H1 (cell line): ENCODE results near the gene SYK. TPM values are rescaled to one million over a fixed set of nuclear protein-coding genes. Genes with fewer than 3 reads are reported as not detected.

Source experiments
- CTCF ChIA-PET: fragments of 300-600 bp; sonication (Branson Sonifier 250); formaldehyde crosslinking; loops from one replicate; lab custom pipeline; 2021; ENCODE audit not compliant: partially characterized antibody; lab: Charles Lee
- POLR2A ChIA-PET: fragments of 300-600 bp; sonication (Branson Sonifier 250); formaldehyde crosslinking; loops from one replicate; lab custom pipeline; 2021; ENCODE audit warnings: inconsistent platforms; ENCODE audit not compliant: partially characterized antibody; lab: Charles Lee
- DNase-seq, 2 experiments: peaks; one replicate each; pipeline versions ENCODE4 v3.0.0 to v3.0.0-alpha.2; 2010 to 2022; ENCODE audit warnings: low spot score in 2 of 2, low read depth in 1 of 2, mixed read lengths in 1 of 2
- FAIRE-seq: peaks from 2 replicates; lab custom pipeline; 2011; peaks lifted over from hg19 to GRCh38; lab: Jason Lieb, UNC
- H2AFZ ChIP-seq: 2 replicates; pipeline ENCODE4 v1.8.1; 2012; ENCODE audit warnings: low read length, inconsistent platforms
- H2AK5ac ChIP-seq: 2 replicates; pipeline ENCODE4 v1.6.1; 2013; ENCODE audit warnings: low read depth, low read length
- H2BK120ac ChIP-seq: replicated peaks from 2 replicates; pipeline ENCODE3; 2013; ENCODE audit warnings: low read depth, low read length, inconsistent platforms
- H2BK12ac ChIP-seq: 2 replicates; pipeline ENCODE4 v1.6.1; 2013; ENCODE audit warnings: low read depth, low read length
- H2BK15ac ChIP-seq: 2 replicates; pipeline ENCODE4 v1.6.1; 2013; ENCODE audit warnings: low read length
- H2BK20ac ChIP-seq: 2 replicates; pipeline ENCODE4 v1.6.1; 2013; ENCODE audit warnings: low read length
- H2BK5ac ChIP-seq: 2 replicates; pipeline ENCODE4 v1.6.1; 2013; ENCODE audit warnings: low read depth, low read length
- H3K14ac ChIP-seq: 2 replicates; pipeline ENCODE4 v1.6.1; 2013; ENCODE audit warnings: inconsistent platforms; ENCODE audit not compliant: insufficient read length
- H3K18ac ChIP-seq: 2 replicates; pipeline ENCODE4 v1.6.1; 2013; ENCODE audit warnings: low read length; ENCODE audit errors: extremely low read depth
- H3K23ac ChIP-seq: 2 replicates; pipeline ENCODE4 v1.6.1; 2013; ENCODE audit warnings: inconsistent platforms; ENCODE audit not compliant: insufficient read length
- H3K23me2 ChIP-seq: 2 replicates; pipeline ENCODE4 v1.6.1; 2013; ENCODE audit warnings: low read depth, low read length
- H3K27ac ChIP-seq: 2 replicates; pipeline ENCODE4 v1.6.1; 2011; ENCODE audit warnings: low read depth, low read length, inconsistent platforms
- H3K27me3 ChIP-seq, 4 experiments: replicated peaks in 1 of 4; 1 replicate in 1 of 4; 2 replicates in 3 of 4; pipeline versions ENCODE4 v1.6.1 to v1.8.1; 2011 to 2013; ENCODE audit warnings: low read length in 3 of 4, mild to moderate bottlenecking in 3 of 4, inconsistent platforms in 2 of 4, mixed read lengths in 2 of 4, moderate library complexity in 1 of 4; ENCODE audit not compliant: control insufficient read depth in 3 of 4, insufficient read depth in 3 of 4; ENCODE audit errors: extremely low read depth in 1 of 4
- H3K36me3 ChIP-seq, 4 experiments: 2 replicates each; pipeline versions ENCODE4 v1.6.1 to v1.8.1; 2011 to 2013; ENCODE audit warnings: mild to moderate bottlenecking in 4 of 4, low read length in 3 of 4, moderate library complexity in 2 of 4, control low read depth in 1 of 4, inconsistent platforms in 1 of 4; ENCODE audit not compliant: insufficient read depth in 4 of 4, control insufficient read depth in 2 of 4
- H3K4ac ChIP-seq: replicated peaks from 2 replicates; pipeline ENCODE3; 2013; ENCODE audit warnings: low read length, low read depth, mixed read lengths, inconsistent platforms; ENCODE audit not compliant: insufficient read length
- H3K4me1 ChIP-seq, 4 experiments: replicated peaks in 1 of 4; 1 replicate in 1 of 4; 2 replicates in 3 of 4; pipeline versions ENCODE4 v1.6.1 to v1.8.1; 2011 to 2013; ENCODE audit warnings: low read length in 3 of 4, inconsistent platforms in 2 of 4, mixed read lengths in 1 of 4; ENCODE audit not compliant: insufficient read depth in 4 of 4, control insufficient read depth in 3 of 4
- H3K4me2 ChIP-seq, 2 experiments: 2 replicates each; pipeline versions ENCODE4 v1.6.1 to v1.8.1; 2011 to 2013; ENCODE audit warnings: low read depth in 2 of 2, low read length in 2 of 2, control low read depth in 1 of 2, inconsistent platforms in 1 of 2, mild to moderate bottlenecking in 1 of 2; ENCODE audit not compliant: insufficient read depth in 1 of 2
- H3K4me3 ChIP-seq, 4 experiments: fragments of 200-600, 300-600 bp in 1 of 4; sonication (generic), shearing (Covaris generic), sonication (Bioruptor Twin) in 1 of 4; 2 replicates each; pipeline versions ENCODE4 v1.5.1 to v1.8.1; 2011 to 2016; ENCODE audit warnings: low read length in 4 of 4, low read depth in 3 of 4, control low read depth in 2 of 4, inconsistent platforms in 2 of 4, mild to moderate bottlenecking in 2 of 4, mixed read lengths in 1 of 4, moderate library complexity in 1 of 4; ENCODE audit not compliant: insufficient read depth in 2 of 4; ENCODE audit errors: extremely low read depth in 1 of 4
- H3K56ac ChIP-seq: replicated peaks from 2 replicates; pipeline ENCODE3; 2013; ENCODE audit warnings: low read depth, mild to moderate bottlenecking, mixed read lengths, low read length, inconsistent platforms; ENCODE audit not compliant: insufficient read length
- H3K79me1 ChIP-seq: 2 replicates; pipeline ENCODE4 v1.6.1; 2013; ENCODE audit warnings: low read depth, low read length, control low read depth
- H3K79me2 ChIP-seq, 2 experiments: 2 replicates each; pipeline versions ENCODE4 v1.6.1 to v1.8.1; 2012 to 2013; ENCODE audit warnings: low read length in 2 of 2, mild to moderate bottlenecking in 2 of 2, inconsistent platforms in 1 of 2; ENCODE audit not compliant: insufficient read depth in 2 of 2, control insufficient read depth in 1 of 2
- H3K9ac ChIP-seq, 4 experiments: replicated peaks in 1 of 4; 1 replicate in 1 of 4; 2 replicates in 3 of 4; pipeline versions ENCODE4 v1.6.1 to v1.8.1; 2011 to 2013; ENCODE audit warnings: low read depth in 3 of 4, low read length in 3 of 4, control low read depth in 2 of 4, mild to moderate bottlenecking in 2 of 4, moderate library complexity in 2 of 4, inconsistent platforms in 1 of 4; ENCODE audit errors: extremely low read depth in 1 of 4
- H3K9me3 ChIP-seq, 2 experiments: 2 replicates each; pipeline versions ENCODE4 v1.6.1 to v1.8.1; 2012 to 2013; ENCODE audit warnings: mild to moderate bottlenecking in 2 of 2, moderate library complexity in 2 of 2, control low read depth in 1 of 2, inconsistent platforms in 1 of 2, low read depth in 1 of 2, low read length in 1 of 2, mixed read lengths in 1 of 2; ENCODE audit not compliant: insufficient read depth in 2 of 2
- H4K20me1 ChIP-seq, 2 experiments: replicated peaks in 1 of 2; 2 replicates each; pipeline versions ENCODE3 to v1.8.1; 2011 to 2013; ENCODE audit warnings: inconsistent platforms in 2 of 2, low read length in 2 of 2, mild to moderate bottlenecking in 1 of 2; ENCODE audit not compliant: insufficient read depth in 2 of 2, control insufficient read depth in 1 of 2
- H4K5ac ChIP-seq: 2 replicates; pipeline ENCODE4 v1.6.1; 2013; ENCODE audit warnings: low read length, low read depth, mixed read lengths, inconsistent platforms; ENCODE audit not compliant: insufficient read length
- H4K8ac ChIP-seq: 2 replicates; pipeline ENCODE4 v1.8.0; 2013; ENCODE audit warnings: mild to moderate bottlenecking, moderate library complexity, low read length, inconsistent platforms; ENCODE audit not compliant: insufficient read depth; ENCODE audit errors: extremely low read depth
- H4K91ac ChIP-seq: replicated peaks from 2 replicates; pipeline ENCODE3; 2013; ENCODE audit warnings: low read length, mixed read lengths, inconsistent platforms; ENCODE audit not compliant: insufficient read length
- GABPA ChIP-seq: IDR thresholded peaks from 2 replicates; pipeline ENCODE4 v1.6.1; 2011; ENCODE audit warnings: mild to moderate bottlenecking, low read length, moderate library complexity, borderline replicate concordance; ENCODE audit not compliant: insufficient read depth
- KDM1A ChIP-seq: fragments of 200-600, 300-600 bp; sonication (generic); IDR thresholded peaks from 2 replicates; pipeline ENCODE4 v1.7.1; 2016; ENCODE audit warnings: mild to moderate bottlenecking, low read length, borderline replicate concordance
- NANOG ChIP-seq: IDR thresholded peaks from 2 replicates; pipeline ENCODE4 v1.6.1; 2011; ENCODE audit warnings: low read length, low read depth, mild to moderate bottlenecking, inconsistent platforms; ENCODE audit not compliant: insufficient read depth, poor library complexity, severe bottlenecking
- RBBP5 ChIP-seq: IDR thresholded peaks from 2 replicates; pipeline ENCODE4 v1.7.1; 2012; ENCODE audit warnings: low read depth, mild to moderate bottlenecking, inconsistent platforms, low read length, moderate library complexity, borderline replicate concordance
- WGBS, 2 experiments: shearing (Covaris generic) in 1 of 2; methylation state at CpG; one replicate each; pipeline versions ENCODE4 v1.1.6 to v1.1.7; 2013 to 2015; ENCODE audit warnings: low lambda C conversion rate in 2 of 2, mixed read lengths in 2 of 2, inconsistent platforms in 1 of 2, low coverage in 1 of 2, missing lambda C conversion rate in 1 of 2; ENCODE audit not compliant: insufficient replicate concordance in 2 of 2, insufficient coverage in 1 of 2, insufficient read length in 1 of 2; ENCODE audit errors: extremely low coverage in 1 of 2, missing lambda C conversion rate in 1 of 2; 5-methylcytosine and 5-hydroxymethylcytosine counted together
- polyA plus RNA-seq, 7 experiments: library from polyadenylated mRNA; depleted of rRNA in 3 of 7; stranded (reverse) in 5 of 7; unstranded in 2 of 7; fragments of >200 nt in 5 of 7; fragments of 200-250 nt in 2 of 7; gene quantifications; 1 replicate in 5 of 7; 2 replicates in 1 of 7; 4 replicates in 1 of 7; pipeline versions ENCODE4 v1.2.1 to v1.2.3, GENCODE V29; 2011 to 2013; ENCODE audit warnings: missing spikeins in 2 of 7, mixed read lengths in 2 of 7
- total RNA-seq: library from RNA; stranded (reverse); fragmentation: NEBNext Ultra II Directional; extraction: Animal tissue kit (Norgen Biotek cat#: 25700); gene quantifications from 2 replicates; pipeline ENCODE4 v1.2.1, GENCODE V29; 2021
- TF ChIP-seq, protein P1 (sequence below): IDR thresholded peaks from 2 replicates; pipeline ENCODE4 v1.6.1; 2012; ENCODE audit warnings: inconsistent platforms

SYK gene
- total and polyA plus RNA-seq, 2 of the 8 experiments (the other 6 are each of a cell fraction or from before 2014, with no cell fraction given): 1.5 to 4.4 TPM

DNA sequence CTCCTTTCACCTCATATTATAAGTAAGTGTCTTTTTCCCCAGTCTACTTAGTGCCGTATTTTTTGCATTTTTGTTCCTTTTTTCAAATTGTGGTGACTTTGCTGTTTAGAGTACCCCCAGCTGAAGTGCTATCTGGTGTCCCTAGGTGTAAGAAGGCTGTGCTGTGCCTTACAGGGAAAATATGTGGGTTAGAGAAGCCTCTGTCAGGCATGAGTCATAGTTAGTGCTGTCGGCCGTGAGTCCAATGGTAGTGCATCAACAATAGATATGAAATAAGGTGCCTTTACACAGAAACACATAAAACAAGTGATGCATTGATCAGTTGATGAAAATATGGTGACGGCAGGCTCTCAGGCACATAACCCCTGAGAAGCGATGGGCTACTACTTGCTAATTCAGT, 20.1 kb downstream of the SYK start:
- H3K18ac ChIP-seq: no peak overlapping the region
- H4K5ac ChIP-seq: no peak overlapping the region
- TF ChIP-seq GABPA (no peak), RBBP5 (no peak), NANOG (no peak), KDM1A (no peak)
- TF ChIP-seq, protein P1, sequence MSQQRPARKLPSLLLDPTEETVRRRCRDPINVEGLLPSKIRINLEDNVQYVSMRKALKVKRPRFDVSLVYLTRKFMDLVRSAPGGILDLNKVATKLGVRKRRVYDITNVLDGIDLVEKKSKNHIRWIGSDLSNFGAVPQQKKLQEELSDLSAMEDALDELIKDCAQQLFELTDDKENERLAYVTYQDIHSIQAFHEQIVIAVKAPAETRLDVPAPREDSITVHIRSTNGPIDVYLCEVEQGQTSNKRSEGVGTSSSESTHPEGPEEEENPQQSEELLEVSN: no peak
- no peaks in the 10 kb centered on the region for H3K79me1 ChIP-seq
- no peak overlapping the region for H3K4me3 ChIP-seq
- H4K20me1 ChIP-seq: no peaks in the 10 kb centered on the region
- DNase-seq (no peak), FAIRE-seq (no peak)
- no peak overlapping the region for H3K4me2 ChIP-seq
- POLR2A ChIA-PET: no interaction called here
- H2BK5ac ChIP-seq: no peak overlapping the region
- no peak overlapping the region for H3K23ac ChIP-seq
- no peak overlapping the region for H3K9ac ChIP-seq
- H3K4ac ChIP-seq: no peak overlapping the region
- no peak overlapping the region; the same call in 1 of the 2 replicates for H2BK12ac ChIP-seq
- no peaks in the 10 kb centered on the region for H3K36me3 ChIP-seq
- H3K9me3 ChIP-seq: peaks cover 7 to 21% of the 10 kb centered on the region in 2 experiments
- H2BK20ac ChIP-seq: no peak overlapping the region
- H3K14ac ChIP-seq: no peak overlapping the region
- H2BK15ac ChIP-seq: no peak overlapping the region
- no peaks in the 10 kb centered on the region for H3K23me2 ChIP-seq
- H2BK120ac ChIP-seq: no peak overlapping the region
- no peaks in the 10 kb centered on the region for H3K79me2 ChIP-seq
- H3K4me1 ChIP-seq: no peaks in the 10 kb centered on the region; a peak in 1 of 7 replicates
- no peak overlapping the region for H3K27ac ChIP-seq
- no peaks in the 10 kb centered on the region for H3K27me3 ChIP-seq
- no peak overlapping the region for H4K8ac ChIP-seq
- H2AK5ac ChIP-seq: no peak overlapping the region
- H3K56ac ChIP-seq: no peak overlapping the region
- H4K91ac ChIP-seq: no peak overlapping the region
- WGBS, 2 experiments: 90% methylated on average over 5 of the region's 5 CpGs; no CpG with 5 or more reads in 1 of the 2 experiments
- CTCF ChIA-PET: no interaction called here
- no peak overlapping the region for H2AFZ ChIP-seq
